OCI-LY1 (cell line): ENCODE measurements around the gene FN3K.
"Not testable (repeated sequence)": the region's sequence is repeated elsewhere in the genome, so short reads cannot be mapped to it uniquely, and the experiment has no call there.

Experiments used
- H2AFZ ChIP-seq: fragments of 200-600 bp; sonication (generic), shearing (Covaris generic); 2 replicates; pipeline ENCODE4 v1.6.0; 2014; ENCODE audit warnings: antibody characterized with exemption, mild to moderate bottlenecking, low read length
- H3F3A ChIP-seq: fragments of 200-600 bp; sonication (generic), shearing (Covaris generic); 2 replicates; pipeline ENCODE4 v1.6.0; 2014; ENCODE audit warnings: mild to moderate bottlenecking, antibody characterized with exemption, low read length, moderate library complexity; ENCODE audit not compliant: insufficient read depth
- H3K27ac ChIP-seq: fragments of 200-600 bp; sonication (generic); 2 replicates; pipeline ENCODE4 v1.5.1; 2014; ENCODE audit warnings: low read length, mixed run types, mild to moderate bottlenecking, low read depth; ENCODE audit not compliant: poor library complexity, severe bottlenecking
- H3K27me3 ChIP-seq: fragments of 200-600 bp; sonication (generic); 2 replicates; pipeline ENCODE4 v1.6.0; 2014; ENCODE audit warnings: antibody characterized with exemption, mild to moderate bottlenecking, low read length, moderate library complexity; ENCODE audit not compliant: insufficient read depth
- H3K36me3 ChIP-seq: fragments of 200-600 bp; sonication (generic); 2 replicates; pipeline ENCODE4 v1.6.1; 2014; ENCODE audit warnings: mild to moderate bottlenecking, antibody characterized with exemption, low read length, moderate library complexity, mixed read lengths; ENCODE audit not compliant: insufficient read depth
- H3K4me1 ChIP-seq: fragments of 200-600 bp; sonication (generic); 2 replicates; pipeline ENCODE4 v1.5.1; 2014; ENCODE audit warnings: mild to moderate bottlenecking, low read length, moderate library complexity; ENCODE audit not compliant: insufficient read depth, severe bottlenecking
- H3K4me2 ChIP-seq: fragments of 200-600 bp; sonication (generic), shearing (Covaris generic); 2 replicates; pipeline ENCODE4 v1.6.1; 2014; ENCODE audit warnings: low read length
- H3K4me3 ChIP-seq: fragments of 200-600 bp; sonication (generic); 2 replicates; pipeline ENCODE4 v1.5.1; 2014; ENCODE audit warnings: low read length, low read depth, mild to moderate bottlenecking, mixed read lengths; ENCODE audit not compliant: poor library complexity, severe bottlenecking
- H3K79me2 ChIP-seq: fragments of 200-600 bp; shearing (Covaris generic); 2 replicates; pipeline ENCODE4 v1.6.1; 2016; ENCODE audit warnings: mixed run types, low read length, mixed read lengths; ENCODE audit not compliant: insufficient read depth
- H3K9ac ChIP-seq: fragments of 200-600 bp; sonication (generic), shearing (Covaris generic); 2 replicates; pipeline ENCODE4 v1.6.1; 2014; ENCODE audit warnings: mild to moderate bottlenecking, low read length, mixed read lengths
- H3K9me2 ChIP-seq: fragments of 200-600 bp; sonication (generic), shearing (Covaris generic); 2 replicates; pipeline ENCODE4 v1.6.1; 2014; ENCODE audit warnings: low read depth, mild to moderate bottlenecking, low read length, mixed read lengths
- H3K9me3 ChIP-seq: fragments of 200-600 bp; shearing (Covaris generic); 2 replicates; pipeline ENCODE4 v1.6.1; 2014; ENCODE audit warnings: low read length, mixed read lengths
- H4K20me1 ChIP-seq: fragments of 200-600 bp; sonication (generic), shearing (Covaris generic); 2 replicates; pipeline ENCODE4 v1.6.0; 2016; ENCODE audit warnings: mild to moderate bottlenecking, low read length; ENCODE audit not compliant: insufficient read depth
- CTCF ChIP-seq: fragments of 200-600 bp; sonication (generic), shearing (Covaris generic); IDR thresholded peaks from 2 replicates; pipeline ENCODE4 v1.5.1; 2017; ENCODE audit warnings: mild to moderate bottlenecking, antibody characterized with exemption, low read length, moderate library complexity, mixed read lengths
- EZH2 ChIP-seq: fragments of 200-600 bp; sonication (generic), shearing (Covaris generic); IDR thresholded peaks from 2 replicates; pipeline ENCODE4 v1.8.0; 2017; ENCODE audit warnings: borderline replicate concordance, mixed run types, mild to moderate bottlenecking, antibody characterized with exemption, low read length, moderate library complexity, mixed read lengths

FN3K gene

GRCh38 chr17:82776454-82776853, 41.0 kb downstream of the FN3K start:
- peaks cover 15% of the 10 kb centered on the region for H3K36me3 ChIP-seq
- no peaks in the 10 kb centered on the region for H4K20me1 ChIP-seq
- TF ChIP-seq CTCF (no peak), EZH2 (no peak)

GRCh38 chr17:82777778-82778375, 42.5 kb downstream of the FN3K start:
- Histone ChIP-seq H3K4me1 (peaks cover 26% of the 10 kb centered on the region), H3K36me3 (peaks cover 14% of the 10 kb centered on the region)
- H3K27me3 ChIP-seq, H3K27ac ChIP-seq, H3K79me2 ChIP-seq, H3K9me3 ChIP-seq, H3K9ac ChIP-seq, H3K4me3 ChIP-seq, H3K9me2 ChIP-seq, H3F3A ChIP-seq, H2AFZ ChIP-seq, H4K20me1 ChIP-seq, H3K4me2 ChIP-seq: not testable (repeated sequence)
- TF ChIP-seq CTCF: peak; percentile 22; the same call in 1 of the 2 replicates

More at GRCh38 chr17:82776454-82776853, 41.0 kb downstream of the FN3K start:
- H3K79me2 ChIP-seq: no peaks in the 10 kb centered on the region
- H3K4me2 ChIP-seq: peak overlapping the region; percentile 21
- H3K27ac ChIP-seq: peak overlapping the region; percentile 61
- no peak overlapping the region for H3K9ac ChIP-seq
- H3K9me2 ChIP-seq: no peaks in the 10 kb centered on the region
- H3K27me3 ChIP-seq: no peaks in the 10 kb centered on the region
- H3K4me3 ChIP-seq: no peak overlapping the region
- H3F3A ChIP-seq: no peaks in the 10 kb centered on the region
- H3K9me3 ChIP-seq: no peaks in the 10 kb centered on the region
- H2AFZ ChIP-seq: no peak overlapping the region
- H3K4me1 ChIP-seq: peaks cover 22% of the 10 kb centered on the region

- Histone ChIP-seq H3K4me1 (peaks cover 26% of the 10 kb centered on the region), H3K27me3 (no peaks in the 10 kb centered on the region), H3F3A (no peaks in the 10 kb centered on the region), H3K79me2 (no peaks in the 10 kb centered on the region), H3K27ac (no peak overlapping the region), H3K9me2 (no peaks in the 10 kb centered on the region), H4K20me1 (no peaks in the 10 kb centered on the region), H2AFZ (no peak overlapping the region), H3K36me3 (peaks cover 19% of the 10 kb centered on the region; the same call in 1 of the 2 replicates), H3K9me3 (no peaks in the 10 kb centered on the region), H3K4me2 (no peak overlapping the region), H3K4me3 (no peak overlapping the region), H3K9ac (no peak overlapping the region)
- no peak for TF ChIP-seq EZH2
- no peak for TF ChIP-seq CTCF
Observed at GRCh38 chr17:82779541-82779940, 44.1 kb downstream of the FN3K start.
